ENCODE data around the gene BRME1. TPM values are rescaled to one million over a fixed set of nuclear protein-coding genes. Genes with fewer than 3 reads are reported as not detected.
A peak's percentile ranks its signal among the peaks of the same experiment; 100 is the strongest.

The BRME1 gene
- polyA plus RNA-seq, 1 experiment = 0.94 TPM

DNA sequence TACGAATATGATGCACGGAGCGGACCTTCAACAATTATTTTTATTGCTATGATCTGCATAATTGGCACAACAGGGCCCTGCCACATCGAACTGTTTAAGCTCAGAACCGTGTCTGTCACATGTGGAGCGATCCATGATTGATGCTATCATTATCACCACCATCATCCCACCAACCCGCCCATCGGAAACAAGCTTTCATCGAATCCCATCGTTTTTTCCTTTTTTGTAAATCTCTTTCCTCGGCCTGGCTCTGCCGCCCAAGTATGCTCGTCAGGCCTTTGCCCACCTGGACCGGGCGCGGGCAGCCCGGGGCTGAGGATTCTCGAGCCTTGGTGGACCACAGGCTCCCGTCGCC, 45.9 kb upstream of the BRME1 start:
- ChIA-PET CTCF (interaction anchor here (1.6 to 3.9 kb wide), 4 partner anchors 13 to 121 kb away, joined by 3 to 18 read pairs (median 10); partner anchors contain the start of genes MISP3 and PODNL1), POLR2A (interaction anchor here (0.5 kb wide), 1 partner anchor 21 kb away, joined by 4 read pairs; no protein-coding TSS in a partner anchor)
- DNase-seq (ENCODE audit: low read depth) = no peak
- Histone ChIP-seq H3K27me3 (ENCODE audit: control insufficient read depth, insufficient read depth, low read length) (no peaks in the 10 kb centered on the region), H3K4me3 (ENCODE audit: low read depth, low read length) (peak overlapping the region; percentile 45), H3K36me3 (ENCODE audit: control insufficient read depth, insufficient read depth, low read length) (peaks cover 11% of the 10 kb centered on the region)
- TF ChIP-seq, protein P1, sequence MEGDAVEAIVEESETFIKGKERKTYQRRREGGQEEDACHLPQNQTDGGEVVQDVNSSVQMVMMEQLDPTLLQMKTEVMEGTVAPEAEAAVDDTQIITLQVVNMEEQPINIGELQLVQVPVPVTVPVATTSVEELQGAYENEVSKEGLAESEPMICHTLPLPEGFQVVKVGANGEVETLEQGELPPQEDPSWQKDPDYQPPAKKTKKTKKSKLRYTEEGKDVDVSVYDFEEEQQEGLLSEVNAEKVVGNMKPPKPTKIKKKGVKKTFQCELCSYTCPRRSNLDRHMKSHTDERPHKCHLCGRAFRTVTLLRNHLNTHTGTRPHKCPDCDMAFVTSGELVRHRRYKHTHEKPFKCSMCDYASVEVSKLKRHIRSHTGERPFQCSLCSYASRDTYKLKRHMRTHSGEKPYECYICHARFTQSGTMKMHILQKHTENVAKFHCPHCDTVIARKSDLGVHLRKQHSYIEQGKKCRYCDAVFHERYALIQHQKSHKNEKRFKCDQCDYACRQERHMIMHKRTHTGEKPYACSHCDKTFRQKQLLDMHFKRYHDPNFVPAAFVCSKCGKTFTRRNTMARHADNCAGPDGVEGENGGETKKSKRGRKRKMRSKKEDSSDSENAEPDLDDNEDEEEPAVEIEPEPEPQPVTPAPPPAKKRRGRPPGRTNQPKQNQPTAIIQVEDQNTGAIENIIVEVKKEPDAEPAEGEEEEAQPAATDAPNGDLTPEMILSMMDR (IDR thresholded peaks at IDR 0.05; ENCODE audit: insufficient read depth, low read depth, low read length) = no peak

DNA sequence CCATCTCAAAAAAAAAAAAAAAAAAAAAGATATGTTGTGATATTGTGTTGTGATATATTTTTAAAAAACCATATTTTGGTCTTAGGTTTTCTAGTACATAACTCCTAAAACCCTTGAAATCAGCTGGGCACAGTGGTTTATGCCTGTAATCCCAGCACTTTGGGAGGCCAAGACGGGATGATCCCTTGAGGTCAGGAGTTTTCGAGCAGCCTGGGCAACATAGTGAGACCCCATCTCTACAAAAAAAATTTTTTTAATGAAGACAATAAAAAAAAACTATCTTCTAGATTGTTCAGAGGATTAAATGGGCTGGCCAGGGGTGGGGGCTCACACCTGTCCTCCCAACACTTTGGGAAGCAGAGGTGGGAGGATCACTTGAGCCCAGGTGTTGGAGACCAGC, 45.1 kb upstream of the BRME1 start:
- Histone ChIP-seq H3K4me3 (ENCODE audit: low read depth, low read length) (no peak overlapping the region), H3K36me3 (ENCODE audit: control insufficient read depth, insufficient read depth, low read length) (peaks cover 7% of the 10 kb centered on the region), H3K27me3 (ENCODE audit: control insufficient read depth, insufficient read depth, low read length) (no peaks in the 10 kb centered on the region)
- CTCF ChIA-PET = interaction anchor here (3.9 kb wide), 1 partner anchor 12 kb away, joined by 18 read pairs; the partner anchor contains the start of gene PODNL1
- TF ChIP-seq, protein P1 (IDR thresholded peaks at IDR 0.05; ENCODE audit: insufficient read depth, low read depth, low read length) = no peak
- POLR2A ChIA-PET = no interaction called here
- no peak for DNase-seq (ENCODE audit: low read depth)

DNA sequence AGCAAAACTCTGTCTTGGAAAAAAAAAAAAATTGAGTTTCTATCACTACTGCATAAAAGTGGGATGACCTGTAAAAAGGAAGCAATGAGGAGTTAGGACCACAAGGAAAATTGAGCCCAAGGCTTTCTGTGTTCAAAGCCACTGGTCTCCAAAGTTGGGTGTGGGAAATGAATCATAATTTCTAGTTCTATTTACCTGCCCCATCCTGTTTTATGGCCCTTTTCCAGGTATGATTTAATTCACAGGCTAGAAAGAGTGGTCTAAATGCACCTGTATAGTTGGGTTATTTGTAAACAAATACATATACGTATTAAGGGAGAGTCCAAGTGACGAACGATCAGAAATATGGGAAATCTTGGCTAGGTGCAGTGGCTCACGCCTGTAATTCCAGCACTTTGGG, 40.5 kb upstream of the BRME1 start:
- Histone ChIP-seq H3K36me3 (ENCODE audit: control insufficient read depth, insufficient read depth, low read length) (no peaks in the 10 kb centered on the region), H3K27me3 (ENCODE audit: control insufficient read depth, insufficient read depth, low read length) (no peaks in the 10 kb centered on the region), H3K4me3 (ENCODE audit: low read depth, low read length) (no peak overlapping the region)
- TF ChIP-seq, protein P1 (IDR thresholded peaks at IDR 0.05; ENCODE audit: insufficient read depth, low read depth, low read length) = no peak
- POLR2A ChIA-PET = no interaction called here
- DNase-seq (ENCODE audit: low read depth) = no peak
- CTCF ChIA-PET = no interaction called here

DNA sequence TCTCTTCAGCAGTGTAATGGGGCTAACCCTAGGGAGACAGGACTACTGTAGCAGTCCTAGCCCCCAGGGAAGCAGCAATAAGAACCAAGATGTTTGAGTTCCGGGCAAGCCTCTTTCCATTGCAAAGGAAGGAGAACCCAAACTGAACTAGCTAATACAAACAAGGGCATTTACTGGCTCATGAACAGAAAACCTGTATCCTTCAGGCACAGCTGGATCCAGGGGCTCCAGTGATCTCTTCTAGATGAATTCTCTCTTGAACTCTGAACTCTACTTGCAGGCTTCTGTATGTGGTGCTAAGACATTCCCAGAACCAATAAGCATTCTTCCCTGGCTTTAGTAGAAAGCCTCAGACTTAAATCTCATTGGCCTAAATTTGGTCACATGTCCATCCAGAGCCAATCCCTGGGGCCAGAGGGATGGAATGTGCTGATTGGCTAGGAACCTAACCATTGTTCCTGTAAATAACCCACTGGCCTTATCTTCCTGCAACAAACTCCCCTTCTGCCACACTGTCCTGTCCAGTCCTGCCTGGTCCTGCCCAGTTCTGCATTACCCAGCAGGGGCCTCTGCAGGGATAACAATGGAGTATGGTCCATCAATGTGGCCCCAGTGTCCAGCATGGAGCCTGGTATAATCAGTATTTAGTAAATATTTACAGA, 36.2 kb upstream of the BRME1 start:
- DNase-seq (ENCODE audit: low read depth) = no peak
- TF ChIP-seq, protein P1 (IDR thresholded peaks at IDR 0.05; ENCODE audit: insufficient read depth, low read depth, low read length) = no peak
- Histone ChIP-seq H3K36me3 (ENCODE audit: control insufficient read depth, insufficient read depth, low read length) (no peaks in the 10 kb centered on the region), H3K27me3 (ENCODE audit: control insufficient read depth, insufficient read depth, low read length) (no peaks in the 10 kb centered on the region), H3K4me3 (ENCODE audit: low read depth, low read length) (no peak overlapping the region)
- ChIA-PET CTCF (interaction anchor here (0.6 to 1.1 kb wide), 2 partner anchors 10 to 439 kb away, joined by 3 read pairs; partner anchors contain the start of gene ADGRE5), POLR2A (no interaction called here)

DNA sequence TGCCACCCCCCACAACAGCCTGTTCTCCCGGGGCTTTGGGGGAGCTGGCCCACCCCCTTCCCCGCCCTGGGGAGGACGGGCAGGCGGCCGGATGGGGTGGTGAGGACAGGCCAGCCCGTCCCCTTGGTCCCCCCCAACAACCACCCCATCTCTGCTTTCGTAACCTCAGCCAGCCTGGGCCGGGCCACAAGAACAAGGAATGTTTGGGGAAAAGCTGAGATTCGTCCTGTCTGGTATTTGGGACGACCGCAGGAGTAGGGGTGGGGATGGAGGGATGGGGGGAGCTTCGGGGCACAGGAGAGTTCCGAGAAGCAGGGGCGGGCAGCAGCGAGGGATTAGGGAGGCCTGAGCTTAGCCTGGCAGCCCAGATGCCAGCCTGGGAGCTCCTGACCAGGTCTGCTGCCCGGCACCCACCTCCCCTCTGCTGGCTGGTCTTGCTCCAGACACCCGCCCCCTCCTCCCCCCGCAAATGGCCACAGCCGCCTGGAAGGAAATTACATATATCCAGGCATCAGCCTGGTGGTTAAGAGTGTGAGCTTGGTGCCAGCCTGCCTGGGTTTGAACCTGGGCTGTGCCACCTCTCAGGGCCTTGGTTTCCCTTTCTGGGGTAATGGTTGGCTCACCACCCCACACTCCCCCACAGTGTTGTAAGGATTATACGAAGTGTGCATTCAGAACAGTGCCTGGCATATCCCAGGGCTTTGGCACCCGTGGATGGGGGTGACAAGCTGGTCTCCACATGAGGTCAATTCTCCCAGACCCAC, 32.6 kb upstream of the BRME1 start, which contains the start of gene PODNL1:
TSS of gene PODNL1 (minus strand) at position 117 of the 764 bp plus-strand sequence. CDS start 236 bp downstream, outside the sequence.
- peak; percentile 48 for DNase-seq (ENCODE audit: low read depth)
- Histone ChIP-seq H3K27me3 (ENCODE audit: control insufficient read depth, insufficient read depth, low read length) (no peaks in the 10 kb centered on the region), H3K36me3 (ENCODE audit: control insufficient read depth, insufficient read depth, low read length) (peaks cover 7% of the 10 kb centered on the region), H3K4me3 (ENCODE audit: low read depth, low read length) (peak within 1 kb of the TSS; percentile 64)
- ChIA-PET CTCF (interaction anchor here (0.6 to 3.4 kb wide), 5 partner anchors 14 to 93 kb away, joined by 3 to 18 read pairs (median 4); partner anchors contain the start of genes DCAF15 and IL27RA), POLR2A (interaction anchor here (1.0 kb wide), 1 partner anchor 15 kb away, joined by 6 read pairs; no protein-coding TSS in a partner anchor)
- TF ChIP-seq, protein P1 (IDR thresholded peaks at IDR 0.05; ENCODE audit: insufficient read depth, low read depth, low read length) = no peak

Measured in BJ (cell line).